Thymus (tissue), 11 donors: ENCODE measurements around the gene FAXDC2. TPM values are rescaled to one million over a fixed set of nuclear protein-coding genes. Genes with fewer than 3 reads are reported as not detected.

Experiments used
- DNase-seq, 9 donors: peaks; one replicate each; pipeline ENCODE4 v3.0.0-alpha.2; 2013; ENCODE audit warnings: low spot score in 9 of 9, low read depth in 6 of 9, missing footprints in 1 of 9
- H3K27ac ChIP-seq, 2 donors: one replicate each; pipeline ENCODE4 v1.5.1; 2013; ENCODE audit warnings: control low read depth in 1 of 2, low read depth in 1 of 2, low read length in 1 of 2, mild to moderate bottlenecking in 1 of 2, moderate library complexity in 1 of 2
- H3K27me3 ChIP-seq, 2 donors: one replicate each; pipeline ENCODE4 v1.5.1; 2013; ENCODE audit warnings: low read length in 1 of 2; ENCODE audit not compliant: control insufficient read depth in 2 of 2, insufficient read depth in 1 of 2
- H3K36me3 ChIP-seq, 2 donors: one replicate each; pipeline ENCODE4 v1.5.1; 2013; ENCODE audit warnings: low read length in 1 of 2, mild to moderate bottlenecking in 1 of 2, moderate library complexity in 1 of 2; ENCODE audit not compliant: control insufficient read depth in 2 of 2, insufficient read depth in 2 of 2
- H3K4me1 ChIP-seq, 2 donors: one replicate each; pipeline ENCODE4 v1.5.1; 2013; ENCODE audit warnings: low read length in 2 of 2; ENCODE audit not compliant: control insufficient read depth in 2 of 2, insufficient read depth in 2 of 2
- H3K4me3 ChIP-seq, 2 donors: one replicate each; pipeline ENCODE4 v1.5.1; 2013; ENCODE audit warnings: low read length in 2 of 2, control low read depth in 1 of 2, mild to moderate bottlenecking in 1 of 2
- H3K9me3 ChIP-seq, 2 donors: one replicate each; pipeline ENCODE4 v1.5.1; 2013; ENCODE audit warnings: low read length in 1 of 2, mild to moderate bottlenecking in 1 of 2; ENCODE audit not compliant: control insufficient read depth in 2 of 2, insufficient read depth in 1 of 2
- WGBS: extraction: QIAGEN DNeasy Blood & Tissue Kit; methylation state at CpG from one replicate; pipeline ENCODE4 v1.1.7; 2013; 5-methylcytosine and 5-hydroxymethylcytosine counted together
- polyA plus RNA-seq: library from polyadenylated mRNA; stranded (reverse); fragments of 200-250 nt; gene quantifications from one replicate; pipeline ENCODE4 v1.2.3, GENCODE V29; 2013
- total RNA-seq: library from RNA; stranded (reverse); fragments of 120-200 nt; gene quantifications from one replicate; pipeline ENCODE4 v1.2.4, GENCODE V29; 2013
- donor health status: healthy.

The FAXDC2 gene
- total and polyA plus RNA-seq, 2 donors, result 2.9 to 17.6 TPM

GRCh38 chr5:154851351-154851750, 948 bp upstream of the FAXDC2 start:
- no peak for DNase-seq
- Histone ChIP-seq H3K27ac (no peak overlapping the region), H3K36me3 (no peaks in the 10 kb centered on the region), H3K27me3 (no peaks in the 10 kb centered on the region), H3K9me3 (no peaks in the 10 kb centered on the region), H3K4me3 (no peak overlapping the region), H3K4me1 (peaks cover 0 to 3% of the 10 kb centered on the region in 2 donors)
- over 99% methylated on average over 3 of the region's 3 CpGs for WGBS

- Histone ChIP-seq H3K27ac (peak overlapping the region in 1 of 2 donors; percentile 45), H3K9me3 (no peaks in the 10 kb centered on the region), H3K36me3 (no peaks in the 10 kb centered on the region), H3K27me3 (no peaks in the 10 kb centered on the region), H3K4me3 (no peak overlapping the region), H3K4me1 (peaks cover 0 to 3% of the 10 kb centered on the region in 2 donors)
- DNase-seq, result no peak
- 82% methylated on average over 2 of the region's 2 CpGs for WGBS
These were observed 607 bp downstream of the FAXDC2 start for GRCh38 chr5:154849791-154850201.

- no peak overlapping the region for H3K27ac ChIP-seq
- 95% methylated on average over 6 of the region's 6 CpGs for WGBS
- no peaks in the 10 kb centered on the region for H3K36me3 ChIP-seq
- no peaks in the 10 kb centered on the region for H3K27me3 ChIP-seq
- no peak overlapping the region for H3K4me3 ChIP-seq
- H3K9me3 ChIP-seq, result no peaks in the 10 kb centered on the region
- no peak for DNase-seq
- peaks cover 0 to 3% of the 10 kb centered on the region in 2 donors for H3K4me1 ChIP-seq
These were observed 1.1 kb downstream of the FAXDC2 start for GRCh38 chr5:154849264-154849785.

- no peaks in the 10 kb centered on the region for H3K9me3 ChIP-seq
- H3K4me1 ChIP-seq, result no peaks in the 10 kb centered on the region
- no peak for DNase-seq
- H3K27me3 ChIP-seq, result no peaks in the 10 kb centered on the region
- H3K4me3 ChIP-seq, result no peak overlapping the region
- WGBS, result 97% methylated on average over 5 of the region's 5 CpGs
- no peak overlapping the region for H3K27ac ChIP-seq
- H3K36me3 ChIP-seq, result no peaks in the 10 kb centered on the region
These were observed 5.6 kb downstream of the FAXDC2 start for GRCh38 chr5:154844809-154845208.

- Histone ChIP-seq H3K9me3 (no peaks in the 10 kb centered on the region), H3K27me3 (no peaks in the 10 kb centered on the region), H3K27ac (no peak overlapping the region), H3K4me1 (no peaks in the 10 kb centered on the region), H3K4me3 (no peak overlapping the region), H3K36me3 (no peaks in the 10 kb centered on the region)
- WGBS, result 98% methylated on average over 6 of the region's 6 CpGs
- no peak for DNase-seq
These were observed 7.5 kb downstream of the FAXDC2 start for GRCh38 chr5:154842689-154843530.

GRCh38 chr5:154841273-154841661, 9.1 kb downstream of the FAXDC2 start:
- Histone ChIP-seq H3K9me3 (no peaks in the 10 kb centered on the region), H3K4me1 (no peaks in the 10 kb centered on the region), H3K27ac (no peak overlapping the region), H3K4me3 (no peak overlapping the region), H3K27me3 (no peaks in the 10 kb centered on the region), H3K36me3 (no peaks in the 10 kb centered on the region)
- DNase-seq, result no peak

GRCh38 chr5:154840435-154841272, 9.7 kb downstream of the FAXDC2 start:
- Histone ChIP-seq H3K36me3 (no peaks in the 10 kb centered on the region), H3K9me3 (no peaks in the 10 kb centered on the region), H3K27me3 (no peaks in the 10 kb centered on the region), H3K4me1 (no peaks in the 10 kb centered on the region), H3K27ac (no peak overlapping the region), H3K4me3 (no peak overlapping the region)
- WGBS, result 86% methylated on average over 6 of the region's 6 CpGs
- no peak for DNase-seq

GRCh38 chr5:154837009-154837901, 13.1 kb downstream of the FAXDC2 start:
- H3K27ac ChIP-seq, result no peak overlapping the region
- 98% methylated on average over 6 of the region's 6 CpGs for WGBS

More at GRCh38 chr5:154837009-154837901, 13.1 kb downstream of the FAXDC2 start:
- no peak overlapping the region for H3K4me3 ChIP-seq
- H3K4me1 ChIP-seq, result no peaks in the 10 kb centered on the region
- no peaks in the 10 kb centered on the region for H3K36me3 ChIP-seq
- no peak for DNase-seq
- H3K27me3 ChIP-seq, result no peaks in the 10 kb centered on the region
- no peaks in the 10 kb centered on the region for H3K9me3 ChIP-seq
